GM21576 (cell line): Measurements from ENCODE around the gene METTL23.
"Not testable (repeated sequence)": the region's sequence is repeated elsewhere in the genome, so short reads cannot be mapped to it uniquely, and the experiment has no call there.

Source experiments
- ATAC-seq: cut with Tn5 transposase; IDR thresholded peaks from one replicate; pipeline ENCODE4 v1.9.1; 2021; ENCODE audit warnings: mild to moderate bottlenecking, moderate library complexity; ENCODE audit not compliant: unreplicated experiment

The METTL23 gene

DNA sequence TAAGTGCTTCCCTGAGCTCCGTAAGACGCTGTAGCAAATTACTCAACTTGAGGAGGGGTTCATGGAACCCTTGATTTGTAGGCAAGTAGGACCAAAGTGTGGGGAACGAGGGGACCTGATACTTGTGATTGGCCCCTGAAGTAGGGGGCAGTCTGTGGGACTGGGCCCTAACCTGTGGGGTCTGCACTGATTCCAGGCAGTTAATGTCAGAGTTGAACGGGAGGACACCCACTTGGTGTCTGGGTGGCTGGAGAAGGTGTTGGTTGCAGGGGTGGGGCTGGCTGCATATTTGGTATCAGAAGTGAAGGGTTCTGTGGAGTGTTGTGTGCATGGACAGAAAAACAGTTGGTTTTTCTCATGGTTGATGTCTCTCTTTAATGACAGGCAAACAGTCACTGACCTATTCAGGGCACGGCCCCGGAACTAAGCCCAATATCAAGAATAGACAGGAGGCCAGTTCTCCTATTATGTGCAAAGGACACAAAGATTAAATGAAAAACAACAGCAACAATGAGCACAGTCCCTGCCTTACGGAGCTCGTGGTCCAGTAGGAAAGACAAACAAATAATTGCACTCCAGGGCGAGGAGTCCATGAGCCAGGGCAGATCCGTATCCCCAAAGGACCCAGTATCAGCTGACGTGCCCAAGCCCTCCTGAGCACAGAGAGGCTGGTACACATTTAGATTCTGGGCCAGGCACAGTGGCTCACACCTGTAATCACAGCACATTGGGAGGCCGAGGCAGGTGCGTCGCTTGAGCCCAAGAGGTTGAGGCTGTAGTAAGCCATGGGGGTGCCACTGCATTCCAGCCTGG, 35.1 kb upstream of the METTL23 start:
- ATAC-seq = no peak

- ATAC-seq = no peak
Observed at GRCh38 chr17:76695059-76695831, 31.4 kb upstream of the METTL23 start.

DNA sequence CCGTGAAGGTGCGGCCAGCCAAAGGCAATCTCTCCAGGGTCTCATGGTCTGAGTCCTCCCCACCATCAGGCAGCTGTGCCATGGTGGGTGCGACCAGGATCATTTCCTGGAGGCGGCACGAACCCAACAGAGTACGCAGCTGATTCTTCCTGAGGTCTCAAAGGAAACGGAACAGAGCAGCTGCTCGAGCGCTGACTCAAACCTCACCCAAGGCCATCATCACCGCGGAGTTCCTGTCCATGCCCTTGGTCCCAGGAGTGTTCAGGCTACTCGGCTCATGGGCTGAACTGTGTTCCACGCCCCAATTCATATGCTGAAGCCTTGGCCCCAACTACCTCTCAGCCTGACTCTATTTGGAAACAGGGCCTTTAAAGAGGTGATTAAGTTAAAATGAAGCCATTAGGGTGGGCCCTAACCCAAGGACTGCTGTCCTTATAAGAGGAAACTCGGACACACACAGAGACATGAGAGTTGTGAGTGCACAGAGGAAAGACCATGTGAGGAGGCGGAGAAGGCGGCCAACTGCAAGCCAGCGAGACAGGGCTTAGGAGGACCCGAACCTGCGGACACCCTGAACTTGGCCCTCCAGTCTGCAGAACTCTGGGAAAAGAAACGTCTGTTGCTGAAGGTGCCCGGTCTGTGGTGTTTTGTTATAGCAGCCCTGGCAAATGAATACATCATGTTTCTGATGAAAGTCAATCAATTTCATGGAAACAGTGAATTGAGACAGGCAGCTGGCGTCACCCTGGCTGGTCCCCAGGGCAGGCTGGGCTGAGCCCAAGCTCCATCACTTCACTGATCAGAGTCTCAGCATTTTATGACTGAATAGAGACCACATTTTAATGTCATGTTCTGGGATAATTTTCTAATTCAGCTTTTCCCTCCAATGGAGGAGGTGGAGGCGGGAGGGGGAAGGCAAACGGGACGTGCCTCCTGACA, 29.6 kb upstream of the METTL23 start:
- ATAC-seq = no peak

DNA sequence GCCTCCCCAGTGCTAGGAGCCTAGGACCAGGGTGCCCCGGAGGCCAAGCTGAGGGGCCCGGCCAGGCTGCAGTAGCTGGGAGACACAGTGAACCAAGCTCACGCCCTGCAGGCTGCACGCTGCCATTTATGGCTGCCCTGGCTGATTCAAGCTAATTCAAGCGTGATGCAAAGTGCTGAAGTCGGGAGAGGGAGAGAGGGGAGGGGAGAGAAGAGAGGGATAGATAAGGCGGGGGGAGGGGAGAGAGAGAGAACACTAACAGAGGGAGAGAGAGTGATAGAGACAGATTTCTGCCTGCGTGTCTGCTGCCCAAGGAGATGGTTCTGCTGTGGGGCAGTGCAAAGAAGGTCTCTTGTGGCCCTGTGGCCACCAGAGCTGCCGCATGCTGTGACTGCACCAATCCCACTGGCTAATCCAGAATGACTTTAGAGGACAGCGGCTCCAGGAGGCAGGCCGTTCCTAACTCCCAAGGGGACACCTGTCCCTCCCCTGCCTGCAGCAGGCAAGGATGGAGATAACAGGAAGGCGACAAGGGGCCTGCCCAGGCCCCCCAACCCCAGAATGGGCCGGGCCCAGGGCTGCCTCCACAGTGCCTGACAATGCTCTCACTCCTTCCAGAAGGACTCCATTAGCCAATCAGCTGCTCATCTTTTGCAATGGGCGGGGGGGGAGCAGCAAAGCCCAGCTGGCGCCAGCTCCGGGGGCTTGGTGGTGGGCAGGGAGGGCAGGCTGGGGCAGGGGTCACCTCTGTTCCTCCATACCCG, 28.8 kb upstream of the METTL23 start:
- no peak for ATAC-seq

GRCh38 chr17:76698466-76698977, 28.1 kb upstream of the METTL23 start:
- ATAC-seq = not testable (repeated sequence)

- no peak for ATAC-seq
Observed at GRCh38 chr17:76700270-76700616, 26.4 kb upstream of the METTL23 start.

GRCh38 chr17:76700617-76701470, 25.8 kb upstream of the METTL23 start:
- ATAC-seq = no peak

DNA sequence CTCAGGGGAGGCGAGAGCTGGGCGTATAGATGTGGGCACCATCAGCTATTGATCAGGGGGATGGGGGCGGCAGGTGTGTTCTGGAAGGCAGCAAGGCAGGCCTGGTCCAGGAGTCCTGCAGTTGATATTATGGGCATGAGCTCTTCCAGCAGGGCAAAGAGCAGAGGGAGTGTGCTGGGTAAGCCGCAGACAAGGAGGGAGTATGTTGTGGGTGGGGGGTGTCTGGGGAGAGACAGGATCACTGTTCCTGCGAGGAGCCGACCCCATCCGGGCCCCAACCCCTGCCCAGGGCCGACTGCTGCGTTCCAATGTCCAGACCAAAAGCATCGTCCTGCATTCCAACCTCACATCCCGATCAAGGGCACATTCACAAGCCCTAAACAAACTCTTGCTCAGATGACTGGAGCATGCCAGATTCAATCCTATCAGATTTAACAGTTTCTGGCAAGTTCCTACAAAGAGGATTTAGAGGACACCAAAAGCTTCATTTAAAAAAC, 25.1 kb upstream of the METTL23 start:
- ATAC-seq = no peak

GRCh38 chr17:76702076-76702475, 24.6 kb upstream of the METTL23 start:
- no peak for ATAC-seq

DNA sequence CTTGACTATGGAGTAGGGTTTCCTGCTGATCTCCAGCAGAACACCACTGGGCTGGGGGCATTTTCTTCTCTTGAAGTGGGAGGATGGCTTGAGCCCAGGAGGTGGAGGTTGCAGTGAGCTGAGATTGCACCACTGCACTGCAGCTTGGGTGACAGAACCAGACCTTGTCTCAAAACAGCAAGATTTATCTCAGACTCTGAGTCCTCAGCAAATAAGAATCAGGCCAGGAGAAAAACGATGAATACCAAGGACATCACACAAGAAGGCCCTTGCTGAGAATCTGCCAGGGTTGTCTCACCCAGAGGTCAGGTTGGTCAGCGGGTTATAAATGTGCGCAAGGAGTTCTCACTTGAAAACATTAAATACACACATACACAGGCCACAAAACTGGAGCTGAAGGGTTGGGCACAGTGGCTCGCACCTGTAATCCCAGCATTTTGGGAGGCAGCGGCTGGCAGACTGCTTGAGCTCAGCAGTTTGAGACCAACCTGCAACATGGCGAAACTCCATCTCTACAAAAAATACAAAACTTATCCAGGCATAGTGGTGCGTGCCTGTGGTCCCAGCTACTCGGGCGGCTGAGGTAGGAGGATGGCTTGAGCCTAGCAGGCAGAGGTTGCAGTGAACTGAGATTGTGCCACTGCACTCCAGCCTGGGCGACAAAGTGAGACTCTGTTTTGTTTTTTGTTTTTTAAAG, 23.6 kb upstream of the METTL23 start:
- ATAC-seq = no peak

GRCh38 chr17:76704805-76705204, 21.8 kb upstream of the METTL23 start:
- no peak for ATAC-seq

DNA sequence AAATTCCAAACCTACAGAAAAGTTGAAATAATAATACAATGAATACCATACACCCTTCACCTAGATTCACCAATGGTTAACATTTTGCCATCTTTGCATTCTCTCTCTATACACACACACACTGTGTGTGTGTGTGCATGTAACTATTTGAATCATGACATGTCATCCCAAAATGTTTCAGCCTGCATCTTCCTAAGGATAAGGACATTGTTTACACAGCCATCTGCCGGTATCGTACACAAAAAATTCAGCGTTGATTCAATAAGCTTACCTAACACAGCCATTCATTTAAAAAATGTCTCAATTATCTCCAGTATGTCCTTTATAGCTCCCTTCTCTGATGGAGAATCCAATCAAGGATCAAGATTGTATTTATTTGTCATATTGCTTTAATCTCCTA, 19.8 kb upstream of the METTL23 start:
- ATAC-seq = no peak

DNA sequence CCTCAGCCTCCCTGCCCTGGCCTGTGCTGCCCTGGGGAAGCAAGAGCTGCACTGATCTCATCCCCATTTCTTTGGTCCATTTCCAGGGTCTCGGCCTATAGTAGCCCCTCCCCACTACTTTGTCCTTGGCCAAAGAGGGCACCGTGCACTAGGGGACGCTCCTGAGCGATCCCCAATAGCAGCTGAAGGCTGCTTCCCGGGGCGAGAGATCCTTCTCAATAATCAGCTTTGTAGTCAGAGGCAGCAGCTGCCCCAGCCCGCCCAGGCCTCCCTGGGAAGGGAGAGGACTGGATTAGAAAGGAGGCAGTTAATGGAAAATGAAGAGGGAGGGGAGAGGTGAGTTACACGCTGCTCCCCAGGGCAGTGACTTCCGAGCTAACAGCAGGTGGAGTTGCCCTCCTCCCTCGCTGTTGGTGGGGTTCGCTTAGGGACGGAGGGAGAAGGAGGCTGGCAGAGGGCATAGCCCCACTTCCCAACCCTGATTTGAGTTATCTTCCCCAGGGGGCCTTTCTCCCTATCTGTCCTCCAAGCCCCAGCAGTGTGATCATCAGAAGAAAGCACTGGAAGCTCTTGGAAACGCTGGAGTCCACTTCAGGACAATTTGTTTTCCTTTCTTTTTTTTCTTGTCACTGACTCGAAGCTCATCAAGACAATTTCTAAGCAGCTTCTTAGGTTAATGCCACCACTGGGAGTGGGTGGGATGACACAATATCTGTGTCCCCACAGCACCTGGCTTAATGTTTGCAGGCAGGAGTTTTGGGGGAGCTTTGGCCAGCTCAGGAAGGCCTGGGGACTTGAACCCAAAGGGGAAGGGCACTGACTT, 18.4 kb upstream of the METTL23 start:
- no peak for ATAC-seq

DNA sequence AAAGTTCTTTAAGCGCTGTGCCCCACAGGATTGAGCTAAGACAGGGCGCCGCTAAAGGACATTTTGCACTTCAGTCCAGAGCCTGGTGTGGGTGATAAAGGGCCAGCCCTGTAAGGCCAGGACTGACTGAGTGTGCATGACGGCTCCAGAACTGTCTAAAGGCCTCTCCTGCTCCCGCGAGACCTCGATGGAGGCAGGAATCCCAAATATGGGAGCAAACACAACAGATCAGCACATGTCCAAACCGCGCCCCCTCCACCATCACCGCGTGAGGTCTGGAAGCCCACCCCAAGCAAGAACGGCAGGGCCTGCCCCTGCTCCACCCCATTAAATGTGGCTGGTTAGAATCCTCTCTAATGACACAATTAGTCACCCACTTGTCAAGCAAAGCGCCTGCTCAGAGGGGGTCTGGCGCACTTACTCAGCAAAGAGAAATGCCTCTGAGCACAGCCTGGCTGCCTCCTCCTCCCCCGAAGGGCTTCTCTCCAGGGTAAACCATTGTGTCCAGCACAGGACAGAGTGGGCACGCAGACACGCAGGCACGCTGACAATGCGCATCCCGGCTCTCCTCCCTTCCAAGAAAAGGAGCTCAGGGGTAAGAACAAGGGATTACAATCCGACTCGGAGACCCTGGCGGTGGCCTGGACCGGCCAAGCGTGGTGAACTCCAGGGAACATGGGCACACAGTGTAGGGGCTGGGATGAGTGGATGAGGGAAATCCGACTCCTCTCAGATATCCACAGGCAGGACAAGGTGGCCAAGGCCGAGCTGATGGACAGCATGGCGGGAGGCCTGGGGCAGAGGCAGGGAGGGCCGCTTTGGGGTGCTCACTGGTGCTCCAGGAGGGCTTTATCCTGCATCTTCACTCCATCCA, 17.3 kb upstream of the METTL23 start:
- no peak for ATAC-seq

DNA sequence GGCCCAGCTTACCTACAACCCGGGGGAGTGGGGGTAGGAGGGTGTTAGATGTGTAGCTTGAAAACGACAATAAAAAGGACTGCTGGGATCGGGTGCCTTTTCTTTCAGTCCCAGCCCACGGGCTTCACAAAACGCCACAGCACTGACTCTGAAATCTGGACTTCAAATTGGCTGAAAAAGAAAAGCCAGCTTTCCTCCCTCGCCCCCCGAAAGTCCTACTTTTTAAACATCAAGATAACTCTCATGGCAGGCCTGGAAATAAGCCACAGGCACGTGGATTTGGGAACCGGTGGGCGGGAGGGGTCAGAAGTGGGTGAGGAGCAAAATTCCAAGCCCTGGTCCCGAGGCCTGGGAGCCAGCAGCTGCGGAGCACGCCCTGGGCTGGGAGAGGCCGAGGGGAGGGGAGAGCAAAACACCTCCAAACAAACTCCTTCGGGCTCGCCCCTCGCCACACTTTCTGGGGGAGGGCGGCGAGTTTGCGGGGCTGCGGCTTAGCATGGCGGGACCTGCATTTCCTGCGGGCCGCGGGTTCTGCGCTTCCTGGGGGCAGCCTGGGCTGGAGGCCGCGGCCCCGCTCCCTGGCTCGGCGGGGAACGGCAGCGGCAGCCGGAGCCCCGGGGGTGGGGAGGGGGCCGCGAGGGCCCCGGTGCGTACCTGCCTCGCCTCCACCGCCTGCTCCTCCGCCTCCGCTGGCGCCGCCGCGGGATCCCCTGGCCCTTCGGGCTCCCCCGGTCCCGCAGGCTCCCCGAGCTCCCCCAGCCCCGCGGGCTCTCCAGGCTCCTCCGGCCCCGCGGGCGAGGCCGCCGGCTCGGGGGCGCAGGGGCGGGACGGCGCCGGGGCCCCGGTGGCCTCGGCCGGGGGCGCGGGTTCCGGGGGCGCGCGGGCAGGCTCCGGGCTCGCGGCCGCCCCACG, 16.4 kb upstream of the METTL23 start:
- not testable (repeated sequence) for ATAC-seq
